Mononuclear cell (primary cell): ENCODE results near the gene AP5S1. TPM values are rescaled to one million over a fixed set of nuclear protein-coding genes. Genes with fewer than 3 reads are reported as not detected.
A peak's percentile ranks its signal among the peaks of the same experiment; 100 is the strongest.

ENCODE experiments used
- H3K27me3 ChIP-seq: 2 replicates; pipeline ENCODE4 v1.6.0; 2011; ENCODE audit warnings: low read length, control low read depth; ENCODE audit not compliant: insufficient read depth
- H3K4me1 ChIP-seq: 2 replicates; pipeline ENCODE4 v1.5.1; 2011; ENCODE audit warnings: mild to moderate bottlenecking, low read length, control low read depth; ENCODE audit not compliant: insufficient read depth
- H3K4me3 ChIP-seq: 2 replicates; pipeline ENCODE4 v1.5.1; 2011; ENCODE audit warnings: mild to moderate bottlenecking, low read length, moderate library complexity
- H3K9me3 ChIP-seq: 2 replicates; pipeline ENCODE4 v1.5.1; 2011; ENCODE audit warnings: low read depth, mild to moderate bottlenecking, control low read depth, low read length
- total RNA-seq: library from RNA; depleted of rRNA; stranded (reverse); fragments of >200 nt; gene quantifications from one replicate; pipeline ENCODE4 v1.2.3, GENCODE V29; 2012

Gene AP5S1
- total RNA-seq, 1 donor, result 3.9 TPM

- Histone ChIP-seq H3K4me1 (peaks cover 87% of the 10 kb centered on the region), H3K27me3 (no peaks in the 10 kb centered on the region), H3K4me3 (no peak overlapping the region), H3K9me3 (no peaks in the 10 kb centered on the region)
These were observed 21.5 kb upstream of the AP5S1 start for GRCh38 chr20:3798908-3799248.

- no peaks in the 10 kb centered on the region for H3K27me3 ChIP-seq
- H3K9me3 ChIP-seq, result no peaks in the 10 kb centered on the region
- H3K4me1 ChIP-seq, result peaks cover 96% of the 10 kb centered on the region
- no peak overlapping the region for H3K4me3 ChIP-seq
These were observed 20.0 kb upstream of the AP5S1 start for GRCh38 chr20:3800256-3800877.

- Histone ChIP-seq H3K9me3 (no peaks in the 10 kb centered on the region), H3K27me3 (no peaks in the 10 kb centered on the region), H3K4me1 (peaks cover 96% of the 10 kb centered on the region), H3K4me3 (no peak overlapping the region)
These were observed 19.5 kb upstream of the AP5S1 start for GRCh38 chr20:3800878-3801260.

- Histone ChIP-seq H3K4me1 (peaks cover 100% of the 10 kb centered on the region), H3K27me3 (no peaks in the 10 kb centered on the region), H3K4me3 (no peak overlapping the region), H3K9me3 (no peaks in the 10 kb centered on the region)
These were observed 19.0 kb upstream of the AP5S1 start for GRCh38 chr20:3801299-3801698.

- H3K4me3 ChIP-seq, result no peak overlapping the region
- H3K4me1 ChIP-seq, result peaks cover 100% of the 10 kb centered on the region
- H3K9me3 ChIP-seq, result no peaks in the 10 kb centered on the region
- H3K27me3 ChIP-seq, result no peaks in the 10 kb centered on the region
These were observed 18.5 kb upstream of the AP5S1 start for GRCh38 chr20:3801846-3802245.

- H3K27me3 ChIP-seq, result no peaks in the 10 kb centered on the region
- no peaks in the 10 kb centered on the region for H3K9me3 ChIP-seq
- no peak overlapping the region for H3K4me3 ChIP-seq
- H3K4me1 ChIP-seq, result peaks cover 100% of the 10 kb centered on the region
These were observed 17.7 kb upstream of the AP5S1 start for GRCh38 chr20:3802524-3803239.

GRCh38 chr20:3803289-3803688 lies 17.1 kb upstream of the AP5S1 start:
- Histone ChIP-seq H3K4me3 (no peak overlapping the region), H3K4me1 (peaks cover 100% of the 10 kb centered on the region), H3K9me3 (no peaks in the 10 kb centered on the region), H3K27me3 (no peaks in the 10 kb centered on the region)

- Histone ChIP-seq H3K4me1 (peaks cover 99% of the 10 kb centered on the region), H3K4me3 (no peak overlapping the region), H3K9me3 (no peaks in the 10 kb centered on the region), H3K27me3 (no peaks in the 10 kb centered on the region)
These were observed 16.5 kb upstream of the AP5S1 start for GRCh38 chr20:3803854-3804253.

GRCh38 chr20:3804254-3804751 lies 16.0 kb upstream of the AP5S1 start:
- Histone ChIP-seq H3K9me3 (no peaks in the 10 kb centered on the region), H3K4me1 (peaks cover 95% of the 10 kb centered on the region), H3K4me3 (no peak overlapping the region), H3K27me3 (no peaks in the 10 kb centered on the region)

- H3K4me1 ChIP-seq, result peaks cover 94% of the 10 kb centered on the region
- no peak overlapping the region for H3K4me3 ChIP-seq
- no peaks in the 10 kb centered on the region for H3K27me3 ChIP-seq
- H3K9me3 ChIP-seq, result no peaks in the 10 kb centered on the region
These were observed 15.6 kb upstream of the AP5S1 start for GRCh38 chr20:3804781-3805180.

- H3K9me3 ChIP-seq, result no peaks in the 10 kb centered on the region
- peaks cover 94% of the 10 kb centered on the region for H3K4me1 ChIP-seq
- no peaks in the 10 kb centered on the region for H3K27me3 ChIP-seq
- H3K4me3 ChIP-seq, result no peak overlapping the region
These were observed 11.8 kb upstream of the AP5S1 start for GRCh38 chr20:3808544-3808943.

- Histone ChIP-seq H3K9me3 (no peaks in the 10 kb centered on the region), H3K4me3 (peak overlapping the region; percentile 37), H3K4me1 (peaks cover 92% of the 10 kb centered on the region), H3K27me3 (no peaks in the 10 kb centered on the region)
These were observed 8.7 kb upstream of the AP5S1 start for GRCh38 chr20:3811467-3812258.

GRCh38 chr20:3812259-3812681 lies 8.1 kb upstream of the AP5S1 start:
- Histone ChIP-seq H3K9me3 (no peaks in the 10 kb centered on the region), H3K27me3 (no peaks in the 10 kb centered on the region), H3K4me1 (peaks cover 87% of the 10 kb centered on the region), H3K4me3 (no peak overlapping the region)

- H3K9me3 ChIP-seq, result no peaks in the 10 kb centered on the region
- no peaks in the 10 kb centered on the region for H3K27me3 ChIP-seq
- no peak overlapping the region for H3K4me3 ChIP-seq
- H3K4me1 ChIP-seq, result peaks cover 81% of the 10 kb centered on the region
These were observed 7.1 kb upstream of the AP5S1 start for GRCh38 chr20:3812975-3813847.
